ENCODE results near the gene VGLL2.

Gene VGLL2

DNA sequence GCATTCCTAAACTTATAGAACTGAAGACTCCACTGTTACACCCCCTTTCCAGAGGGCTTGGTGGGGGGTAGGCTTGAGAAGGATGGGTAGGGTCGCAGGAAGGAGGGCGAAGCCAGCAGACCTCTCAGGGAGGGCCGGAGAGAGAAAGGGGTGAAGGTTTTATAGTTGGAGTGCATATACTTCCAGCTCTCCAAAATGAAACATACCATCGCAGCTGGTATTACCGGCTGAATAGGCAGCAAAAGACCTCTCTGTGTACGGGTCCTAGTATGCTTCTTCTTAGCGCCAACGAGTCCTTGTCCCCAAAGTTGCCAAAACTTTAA is 1.0 kb upstream of the VGLL2 start:
- TF ChIP-seq ZFX (IDR thresholded peaks at IDR 0.05), result no peak
- TF ChIP-seq, protein P1, sequence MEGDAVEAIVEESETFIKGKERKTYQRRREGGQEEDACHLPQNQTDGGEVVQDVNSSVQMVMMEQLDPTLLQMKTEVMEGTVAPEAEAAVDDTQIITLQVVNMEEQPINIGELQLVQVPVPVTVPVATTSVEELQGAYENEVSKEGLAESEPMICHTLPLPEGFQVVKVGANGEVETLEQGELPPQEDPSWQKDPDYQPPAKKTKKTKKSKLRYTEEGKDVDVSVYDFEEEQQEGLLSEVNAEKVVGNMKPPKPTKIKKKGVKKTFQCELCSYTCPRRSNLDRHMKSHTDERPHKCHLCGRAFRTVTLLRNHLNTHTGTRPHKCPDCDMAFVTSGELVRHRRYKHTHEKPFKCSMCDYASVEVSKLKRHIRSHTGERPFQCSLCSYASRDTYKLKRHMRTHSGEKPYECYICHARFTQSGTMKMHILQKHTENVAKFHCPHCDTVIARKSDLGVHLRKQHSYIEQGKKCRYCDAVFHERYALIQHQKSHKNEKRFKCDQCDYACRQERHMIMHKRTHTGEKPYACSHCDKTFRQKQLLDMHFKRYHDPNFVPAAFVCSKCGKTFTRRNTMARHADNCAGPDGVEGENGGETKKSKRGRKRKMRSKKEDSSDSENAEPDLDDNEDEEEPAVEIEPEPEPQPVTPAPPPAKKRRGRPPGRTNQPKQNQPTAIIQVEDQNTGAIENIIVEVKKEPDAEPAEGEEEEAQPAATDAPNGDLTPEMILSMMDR (conservative IDR thresholded peaks at IDR 0.05), result no peak
- H3K27ac ChIP-seq, result no peak overlapping the region

GRCh38 chr6:117264692-117265409 is 507 bp upstream of the VGLL2 start:
- TF ChIP-seq ZFX (IDR thresholded peaks at IDR 0.05), result no peak
- TF ChIP-seq, protein P1 (conservative IDR thresholded peaks at IDR 0.05), result no peak
- H3K27ac ChIP-seq, result no peak overlapping the region

- H3K27ac ChIP-seq, result no peak overlapping the region
- TF ChIP-seq, protein P1 (conservative IDR thresholded peaks at IDR 0.05), result no peak
Measured at GRCh38 chr6:117266257-117267053, 1.1 kb downstream of the VGLL2 start.

GRCh38 chr6:117267054-117267347 is 1.6 kb downstream of the VGLL2 start:
- H3K27ac ChIP-seq, result no peak overlapping the region
- TF ChIP-seq ZFX (IDR thresholded peaks at IDR 0.05), result no peak
- TF ChIP-seq, protein P1 (conservative IDR thresholded peaks at IDR 0.05), result no peak

DNA sequence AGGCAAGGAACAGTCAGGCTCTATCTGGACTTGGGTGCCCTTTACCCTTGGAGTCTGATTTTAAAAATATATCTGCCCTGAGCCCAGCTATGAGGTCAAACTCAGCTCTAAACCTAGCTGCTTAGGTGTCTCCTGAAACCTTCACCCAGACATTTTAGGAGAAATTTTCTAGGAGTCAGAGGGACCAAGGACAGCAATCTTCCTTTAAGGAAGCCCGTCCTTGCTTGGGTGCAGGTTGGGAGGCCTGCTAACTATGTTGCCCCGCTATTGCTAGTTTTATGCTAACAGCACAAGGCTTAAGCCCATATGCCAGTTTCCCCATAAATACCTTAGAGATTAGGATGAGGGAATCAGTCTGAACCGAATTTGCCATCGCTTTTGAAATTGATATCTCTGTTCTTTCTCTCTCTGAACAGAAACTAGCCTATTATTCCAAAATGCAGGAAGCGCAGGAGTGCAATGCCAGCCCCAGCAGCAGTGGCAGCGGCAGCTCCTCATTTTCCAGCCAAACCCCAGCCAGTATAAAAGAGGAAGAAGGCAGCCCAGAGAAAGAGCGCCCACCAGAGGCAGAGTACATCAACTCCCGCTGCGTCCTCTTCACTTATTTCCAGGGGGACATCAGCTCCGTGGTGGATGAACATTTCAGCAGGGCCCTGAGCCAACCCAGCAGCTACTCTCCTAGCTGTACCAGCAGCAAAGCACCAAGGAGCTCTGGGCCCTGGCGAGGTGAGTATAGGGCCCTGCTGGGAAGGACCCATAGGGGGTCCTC is 2.6 kb downstream of the VGLL2 start:
- no peak overlapping the region for H3K27ac ChIP-seq
- no peak for TF ChIP-seq ZFX (IDR thresholded peaks at IDR 0.05)
- TF ChIP-seq, protein P1 (conservative IDR thresholded peaks at IDR 0.05), result no peak

- TF ChIP-seq, protein P1 (conservative IDR thresholded peaks at IDR 0.05), result no peak
- no peak overlapping the region for H3K27ac ChIP-seq
Measured at GRCh38 chr6:117268924-117269323, 3.6 kb downstream of the VGLL2 start.

DNA sequence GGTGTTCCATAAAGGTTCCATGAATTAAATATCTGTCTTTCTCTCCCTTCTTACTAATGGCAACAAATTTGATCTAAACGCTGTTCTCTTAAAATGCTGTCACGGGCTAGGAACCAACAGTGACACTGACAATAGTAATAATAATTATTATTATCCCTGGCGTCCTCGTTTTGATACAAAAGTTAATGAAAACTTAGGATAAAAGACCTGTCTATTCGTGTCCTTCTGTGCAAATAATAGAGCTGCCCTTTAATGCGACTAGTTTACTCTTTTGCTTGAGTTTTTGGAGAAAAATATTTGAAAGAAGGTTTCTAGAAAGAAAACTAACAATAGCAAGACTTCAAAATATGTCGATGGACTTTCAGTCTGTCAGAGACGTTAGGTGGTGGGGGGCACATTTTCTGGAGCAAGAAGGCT is 4.3 kb downstream of the VGLL2 start:
- H3K27ac ChIP-seq, result no peak overlapping the region
- TF ChIP-seq, protein P1 (conservative IDR thresholded peaks at IDR 0.05), result no peak
- no peak for TF ChIP-seq ZFX (IDR thresholded peaks at IDR 0.05)
